K562 (cell line): ENCODE results near the gene TMEM129. TPM values are rescaled to one million over a fixed set of nuclear protein-coding genes. Genes with fewer than 3 reads are reported as not detected.

Experiments used
- ASH1L ChIP-seq: fragments of 450-650 bp; IDR thresholded peaks from 2 replicates; pipeline ENCODE4 v1.6.1; 2018; ENCODE audit warnings: borderline replicate concordance, mild to moderate bottlenecking, low read depth; ENCODE audit not compliant: partially characterized antibody
- BRCA1 ChIP-seq, 2 experiments: fragments of 450-650 bp in 1 of 2; sonication (generic) in 1 of 2; formaldehyde crosslinking in 1 of 2; IDR thresholded peaks; 2 replicates each; pipeline versions ENCODE4 v1.5.0 to v1.6.1; 2017 to 2020; ENCODE audit warnings: mild to moderate bottlenecking in 1 of 2, missing genetic modification reagents in 1 of 2
- E2F1 ChIP-seq: sonication (generic); formaldehyde crosslinking; IDR thresholded peaks from 2 replicates; pipeline ENCODE4 v1.8.1; 2023; ENCODE audit warnings: mild to moderate bottlenecking, missing genetic modification reagents, moderate library complexity
- ETV6 ChIP-seq, 3 experiments: fragments of 150-350 bp in 1 of 3; sonication (generic) in 1 of 3; formaldehyde crosslinking in 1 of 3; IDR thresholded peaks; 2 replicates each; pipeline versions ENCODE4 v1.6.1 to v1.8.0; 2014 to 2022; ENCODE audit warnings: borderline replicate concordance in 2 of 3, low read depth in 2 of 3, antibody characterized with exemption in 1 of 3, low read length in 1 of 3, mild to moderate bottlenecking in 1 of 3, missing genetic modification reagents in 1 of 3
- IRF2 ChIP-seq: sonication (generic); formaldehyde crosslinking; IDR thresholded peaks from 2 replicates; pipeline ENCODE4 v1.8.1; 2022; ENCODE audit warnings: mild to moderate bottlenecking, missing genetic modification reagents
- MAX ChIP-seq: sonication (generic); formaldehyde crosslinking; IDR thresholded peaks from 2 replicates; pipeline ENCODE4 v1.9.0; 2022; ENCODE audit warnings: mild to moderate bottlenecking, missing genetic modification reagents
- MCM7 ChIP-seq, 2 experiments: fragments of 450-650 bp; IDR thresholded peaks; 2 replicates each; pipeline ENCODE4 v1.6.1; 2016 to 2018
- MLX ChIP-seq, 2 experiments: fragments of 450-650 bp in 1 of 2; sonication (generic) in 1 of 2; formaldehyde crosslinking; conservative IDR thresholded peaks; 2 replicates each; pipeline versions ENCODE4 v1.4.0 to v1.8.1; 2020 to 2022; ENCODE audit warnings: mild to moderate bottlenecking in 1 of 2, missing genetic modification reagents in 1 of 2
- NEUROD1 ChIP-seq: fragments of 150-350 bp; IDR thresholded peaks from 2 replicates; pipeline ENCODE4 v1.6.1; 2014; ENCODE audit warnings: borderline replicate concordance, low read length, low read depth; ENCODE audit not compliant: partially characterized antibody
- NFYB ChIP-seq: IDR thresholded peaks from 2 replicates; pipeline ENCODE4 v1.6.1; 2011; ENCODE audit warnings: mild to moderate bottlenecking, moderate library complexity; ENCODE audit not compliant: insufficient read length; ENCODE audit errors: extremely low read depth
- PHF8 ChIP-seq: fragments of 200-600 bp; sonication (generic); IDR thresholded peaks from 2 replicates; pipeline ENCODE4 v1.6.1; 2012; ENCODE audit warnings: mixed run types, mild to moderate bottlenecking, inconsistent platforms, low read length, moderate library complexity, borderline replicate concordance
- PTRF ChIP-seq: fragments of 450-650 bp; IDR thresholded peaks from 2 replicates; pipeline ENCODE4 v1.6.1; 2016; ENCODE audit warnings: mild to moderate bottlenecking, missing genetic modification characterization, missing compliant biosample characterization
- PURB ChIP-seq: sonication (generic); formaldehyde crosslinking; IDR thresholded peaks from 2 replicates; pipeline ENCODE4 v1.9.0; 2021; ENCODE audit warnings: low read depth, mild to moderate bottlenecking, missing genetic modification reagents
- SMARCA4 ChIP-seq: fragments of 450-650 bp; IDR thresholded peaks from 2 replicates; pipeline ENCODE4 v1.6.1; 2016
- TEAD2 ChIP-seq: fragments of 450-650 bp; IDR thresholded peaks from 2 replicates; pipeline ENCODE4 v1.6.1; 2016; ENCODE audit warnings: missing genetic modification characterization, control low read depth, missing compliant biosample characterization
- USF2 ChIP-seq: sonication (generic); formaldehyde crosslinking; IDR thresholded peaks from 2 replicates; pipeline ENCODE4 v1.5.0; 2020; ENCODE audit warnings: missing genetic modification reagents
- ZBTB5 ChIP-seq: fragments of 450-650 bp; IDR thresholded peaks from 2 replicates; pipeline ENCODE4 v1.6.1; 2017; ENCODE audit warnings: antibody characterized with exemption
- ZFP36 ChIP-seq: fragments of 150-350 bp; IDR thresholded peaks from 2 replicates; pipeline ENCODE4 v1.6.1; 2018; ENCODE audit warnings: low read length, low read depth; ENCODE audit not compliant: partially characterized antibody
- ZNF311 ChIP-seq: fragments of 250-450 bp; sonication (Bioruptor Pico); IDR thresholded peaks from 2 replicates; pipeline ENCODE4 v1.4.0; 2020; ENCODE audit warnings: mild to moderate bottlenecking, moderate library complexity
- polyA plus RNA-seq, 8 experiments: library from polyadenylated mRNA; depleted of rRNA in 4 of 8; stranded (reverse) in 5 of 8; unstranded in 3 of 8; fragments of >200 nt; fragmentation: Nextera tagmentation in 2 of 8; fragmentation: Illumina TruSeq in 1 of 8; extraction: Ambion mirVana in 2 of 8; extraction: Trizol in 1 of 8; gene quantifications; 2 replicates each; pipeline versions ENCODE4 v1.2.1 to v1.2.3, GENCODE V29; 2011 to 2014; ENCODE audit warnings: inconsistent platforms in 1 of 8, missing spikeins in 1 of 8
- total RNA-seq, 7 experiments: library from RNA; depleted of rRNA in 6 of 7; stranded (reverse); fragments of >200 nt in 6 of 7; fragmentation: Illumina TruSeq in 2 of 7; extraction: Trizol in 2 of 7; gene quantifications; 2 replicates each; pipeline versions ENCODE4 v1.2.1 to v1.2.3, GENCODE V29; 2011 to 2021; ENCODE audit warnings: low replicate concordance in 1 of 7

TMEM129 gene
- total and polyA plus RNA-seq, 9 of the 15 experiments (the other 6 are each of a cell fraction or from before 2014, with no cell fraction given) = 0.34 to 47.2 (median 18.8) TPM

- TF ChIP-seq NFYB (no peak), MLX (CRISPR knock-in tag; conservative IDR thresholded peaks at IDR 0.05) (no peak), ZFP36 (no peak), IRF2 (CRISPR knock-in tag) (peak; percentile 78; the same call in 1 of the 2 replicates), ZBTB5 (no peak), ASH1L (no peak), USF2 (CRISPR knock-in tag) (no peak), PURB (CRISPR knock-in tag) (no peak), TEAD2 (no peak), PHF8 (peak; percentile 82; the same call in 1 of the 2 replicates), SMARCA4 (no peak), MCM7 (IDR thresholded peaks at IDR 0.05) (no peak), PTRF (tag) (no peak), BRCA1 (IDR thresholded peaks at IDR 0.05) (no peak), BRCA1 (CRISPR knock-in tag; IDR thresholded peaks at IDR 0.05) (no peak), NEUROD1 (no peak), ZNF311 (CRISPR knock-in tag) (0 out of 2 replicates have a peak, but pooled peaks have one; percentile 35), E2F1 (peak; percentile 67), MAX (CRISPR knock-in tag) (peak; percentile 97), ETV6 (IDR thresholded peaks at IDR 0.05; ENCODE audit: borderline replicate concordance in 1 of 2, low read depth in 2 of 2, low read length in 1 of 2) (no peak), ETV6 (CRISPR knock-in tag; IDR thresholded peaks at IDR 0.05; ENCODE audit: borderline replicate concordance) (peak; percentile 93; the same call in 1 of the 2 replicates)
Measured at GRCh38 chr4:1683736-1684505, 37.2 kb downstream of the TMEM129 start, which contains the start of gene FAM53A (continued).
